Adipose tissue (tissue), 3 donors: ENCODE measurements around the gene LRFN2. TPM values are rescaled to one million over a fixed set of nuclear protein-coding genes. Genes with fewer than 3 reads are reported as not detected.

Source experiments
- H3K27ac ChIP-seq: one replicate; pipeline ENCODE4 v1.5.1; 2013; ENCODE audit warnings: low read depth, low read length
- WGBS, 3 donors: extraction: QIAGEN DNeasy Blood & Tissue Kit; methylation state at CpG; one replicate each; pipeline ENCODE4 v1.1.7; 2013; 5-methylcytosine and 5-hydroxymethylcytosine counted together
- polyA plus RNA-seq, 3 donors: library from polyadenylated mRNA; stranded (reverse); fragments of 200-250 nt; gene quantifications; one replicate each; pipeline ENCODE4 v1.2.3, GENCODE V29; 2013
- donor health status: healthy with polysubstance abuse.
- donor health status: Bipolar disorder and iron deficiency.
- donor health status: healthy.

The LRFN2 gene
- polyA plus RNA-seq, 3 donors: 0.22 TPM; not detected in 2

DNA sequence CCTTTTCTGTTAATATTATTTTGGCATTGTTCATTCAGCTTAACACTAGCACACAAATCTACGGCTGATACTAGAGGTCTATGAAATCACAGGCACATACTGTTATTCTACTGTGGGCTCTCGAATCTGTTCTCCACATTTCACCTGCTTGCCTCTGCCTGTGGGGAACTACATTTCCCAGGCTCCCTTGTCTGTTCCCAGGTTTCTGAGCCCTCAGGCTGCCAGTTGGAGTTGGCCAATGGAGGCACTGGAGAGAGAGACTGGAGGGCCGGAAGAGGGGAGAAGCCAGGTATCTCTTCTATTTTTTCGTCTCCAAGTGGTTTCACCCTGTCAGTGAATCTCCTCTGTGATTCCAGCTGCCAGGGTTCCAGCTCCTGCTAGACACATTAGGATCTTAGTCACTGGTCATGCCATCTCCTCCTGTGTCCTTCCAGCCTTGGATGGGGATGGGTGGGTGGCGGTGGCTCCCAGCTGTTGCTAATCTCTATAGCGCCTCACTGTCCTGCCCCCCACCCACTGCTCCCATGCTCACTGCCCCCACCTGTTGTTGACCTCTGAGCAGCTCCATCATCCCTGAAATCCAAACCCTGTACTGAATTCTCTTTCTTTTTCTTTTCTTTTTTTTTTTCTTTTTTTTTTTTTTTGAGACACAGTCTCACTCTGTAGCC is 188.2 kb downstream of the LRFN2 start:
- 81 to 92% (median 82%) methylated on average over 6 of the region's 6 CpGs for WGBS, 3 donors
- no peak overlapping the region for H3K27ac ChIP-seq

DNA sequence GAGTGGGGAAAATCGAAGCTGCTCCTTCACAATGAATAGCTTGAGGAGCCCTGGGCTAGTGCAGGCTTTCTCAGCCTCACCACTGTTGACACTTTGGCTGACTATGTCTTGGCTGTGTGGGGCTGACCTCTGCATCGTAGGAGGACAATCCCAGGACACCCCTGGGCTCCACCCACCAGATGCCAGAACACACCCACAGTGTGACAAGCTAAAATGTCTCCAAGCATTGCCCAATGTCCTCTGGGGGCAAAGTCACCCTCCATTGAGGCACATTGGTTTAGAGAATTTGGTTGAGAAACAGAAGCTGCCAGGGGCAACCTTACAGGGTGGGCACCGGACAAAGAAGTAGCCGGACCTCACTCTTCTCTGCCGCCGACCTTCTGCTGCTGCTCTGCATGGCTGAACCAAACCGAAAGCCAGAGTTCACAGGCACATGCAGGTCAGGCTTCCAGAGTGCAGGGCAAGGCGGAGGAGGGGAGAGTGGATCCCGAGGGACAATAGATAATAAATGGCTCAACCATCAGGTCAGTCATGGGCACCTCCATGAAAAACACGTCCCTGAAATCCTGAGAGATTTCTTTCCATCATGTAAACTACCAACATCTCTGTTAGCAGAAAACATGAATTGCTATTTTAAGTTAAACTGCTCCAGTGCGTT is 189.0 kb downstream of the LRFN2 start:
- H3K27ac ChIP-seq: no peak overlapping the region
- WGBS, 3 donors: 73 to 84% (median 77%) methylated on average over 11 of the region's 11 CpGs

DNA sequence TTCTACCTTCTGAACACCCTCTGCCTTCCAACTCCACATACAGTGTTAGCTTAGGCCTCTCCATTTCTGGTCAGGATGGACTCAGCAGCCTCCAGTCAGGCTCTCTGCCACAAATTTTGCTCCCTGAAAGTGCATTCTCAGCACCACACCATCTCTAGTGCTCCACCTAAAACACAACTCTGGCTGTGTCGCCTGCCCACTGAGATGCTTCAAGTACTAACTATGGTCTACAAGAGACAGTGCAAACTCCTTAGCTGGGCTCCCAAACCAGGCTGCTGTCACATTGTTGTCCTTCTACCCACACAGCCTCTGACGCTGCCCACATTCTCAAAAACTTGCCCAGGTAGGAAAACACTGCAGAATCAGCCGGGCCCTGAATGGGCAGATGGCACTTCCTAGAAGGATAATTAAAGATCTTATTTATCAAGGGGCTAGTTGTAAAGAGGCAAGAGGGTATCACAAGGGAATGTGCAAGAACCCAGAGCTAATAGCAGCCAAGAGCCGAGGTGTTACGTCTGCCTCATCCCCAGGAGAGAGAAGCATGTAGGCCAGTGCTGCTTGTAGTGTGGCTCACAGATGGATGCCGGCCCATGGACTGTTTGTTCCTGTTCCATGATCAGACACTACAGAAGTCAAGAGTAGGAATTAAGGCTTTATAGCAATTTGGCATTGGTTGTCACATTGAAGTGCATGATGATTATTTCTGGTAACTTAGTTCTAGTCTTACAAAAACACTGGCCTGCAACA is 189.7 kb downstream of the LRFN2 start:
- no peak overlapping the region for H3K27ac ChIP-seq
- 86 to 98% (median 89%) methylated on average over 6 of the region's 6 CpGs for WGBS, 3 donors

DNA sequence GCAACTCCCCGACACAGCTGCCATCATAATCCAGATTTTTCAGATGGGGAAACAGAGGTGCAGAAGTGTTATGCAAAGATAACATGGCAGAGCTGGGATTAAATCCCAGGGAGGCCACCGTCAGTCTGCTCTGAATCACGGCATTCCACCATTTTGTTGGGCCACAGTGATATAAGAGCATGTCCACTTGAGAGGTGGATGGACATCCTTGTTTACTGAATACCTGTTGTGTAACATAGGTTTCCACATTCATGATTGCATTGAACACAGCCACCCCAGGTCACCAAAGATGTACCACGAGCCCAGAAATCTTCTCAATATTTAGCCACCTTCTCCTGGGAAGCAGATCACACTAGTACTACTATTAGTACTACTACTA is 191.5 kb downstream of the LRFN2 start:
- no peak overlapping the region for H3K27ac ChIP-seq
- WGBS, 3 donors: 74 to 93% (median 92%) methylated on average over 4 of the region's 4 CpGs

DNA sequence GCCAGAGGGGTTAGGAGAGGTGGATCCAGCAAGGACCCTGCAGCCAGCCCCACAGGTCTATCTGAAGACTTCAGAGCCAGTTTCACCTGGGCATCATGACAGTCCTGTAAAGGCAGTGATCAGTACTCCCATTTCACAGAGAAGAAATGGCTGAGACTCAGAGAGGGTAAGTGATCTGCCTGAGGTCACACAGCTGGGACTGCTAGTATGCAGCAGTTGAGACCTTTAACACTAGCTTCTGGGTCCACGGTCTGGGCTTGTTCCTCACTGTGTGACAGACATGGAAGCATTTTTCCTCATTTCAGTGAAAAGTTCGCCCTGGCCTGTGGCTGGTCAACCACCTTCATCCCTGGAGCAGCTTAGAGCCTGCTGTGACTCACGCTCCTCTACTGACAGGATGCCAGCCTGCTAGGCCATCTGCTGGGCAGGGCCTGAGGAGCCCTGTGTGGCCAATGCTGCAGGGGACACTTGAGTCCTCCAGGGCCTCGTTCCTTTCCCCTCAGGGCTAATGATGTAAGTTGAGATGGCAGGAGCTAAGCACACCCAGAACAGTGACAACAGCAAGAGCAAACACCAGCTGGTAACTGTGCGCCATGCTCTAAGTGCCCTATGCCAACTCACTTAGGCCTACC is 192.0 kb downstream of the LRFN2 start:
- 65 to 69% (median 69%) methylated on average over 4 to 5 of the region's 5 CpGs for WGBS, 3 donors
- no peak overlapping the region for H3K27ac ChIP-seq

DNA sequence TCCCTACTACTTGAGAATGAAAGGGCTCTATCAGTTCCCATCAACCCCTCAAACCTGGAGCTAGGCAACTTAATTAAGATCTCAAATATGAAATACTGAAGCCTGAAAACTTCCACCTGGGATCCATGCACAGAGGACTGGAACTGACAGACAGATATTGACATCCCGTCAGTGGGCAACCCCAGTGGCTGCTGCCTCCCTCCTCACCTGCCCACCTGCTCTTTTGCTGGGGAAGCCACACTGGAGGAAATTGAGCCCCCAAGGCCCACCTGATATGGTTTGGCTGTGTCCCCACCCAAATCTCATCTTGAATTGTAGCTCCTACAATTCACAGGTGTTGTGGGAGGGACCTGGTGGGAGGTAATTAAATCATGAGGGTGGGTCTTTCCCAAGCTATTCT is 192.8 kb downstream of the LRFN2 start:
- H3K27ac ChIP-seq: no peak overlapping the region
- 79 to 100% (median 93%) methylated on average over 1 of the region's 1 CpG for WGBS, 3 donors

DNA sequence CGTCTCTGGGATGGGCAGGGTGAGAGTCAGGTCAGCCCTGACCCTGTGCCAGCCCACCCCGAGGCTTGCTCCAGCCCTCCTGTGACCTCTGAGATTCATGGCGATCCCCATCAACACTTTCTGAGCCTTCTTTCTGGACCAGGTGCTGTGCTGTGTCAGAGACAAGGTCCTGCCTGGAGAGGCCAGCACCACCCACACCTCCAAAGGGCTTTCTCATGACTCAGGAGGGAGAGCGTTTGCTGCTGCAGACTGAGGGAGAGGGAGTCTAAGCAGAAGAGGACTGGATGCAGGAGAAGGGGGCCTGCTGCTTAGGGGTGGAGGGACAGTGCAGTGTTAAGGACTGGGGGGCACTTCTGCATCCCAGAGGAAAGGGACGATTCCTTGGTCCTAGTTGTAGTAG is 193.5 kb downstream of the LRFN2 start:
- 55 to 64% (median 61%) methylated on average over 5 of the region's 5 CpGs for WGBS, 3 donors
- no peak overlapping the region for H3K27ac ChIP-seq

DNA sequence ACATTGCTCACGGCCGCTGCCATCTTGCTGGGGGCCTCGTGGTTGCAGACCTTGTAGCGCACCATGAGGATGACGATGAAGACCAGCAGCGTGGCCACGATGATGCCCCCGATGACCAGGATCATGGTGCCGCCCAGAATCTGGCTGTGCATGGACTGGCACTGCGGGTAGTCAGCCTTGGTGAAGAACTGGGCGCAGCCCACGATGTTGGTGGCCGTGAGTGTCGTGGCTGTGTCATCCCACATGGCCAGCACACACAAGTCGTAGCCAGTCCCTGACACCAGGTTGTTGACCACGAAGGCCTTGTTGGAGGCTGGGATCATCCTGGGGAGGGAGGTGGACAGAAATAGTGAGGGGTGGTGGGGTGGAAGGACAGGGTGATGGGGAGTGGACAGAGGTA is 194.6 kb downstream of the LRFN2 start:
- H3K27ac ChIP-seq: no peak overlapping the region
- WGBS, 3 donors: 93 to 97% (median 93%) methylated on average over 16 of the region's 16 CpGs

DNA sequence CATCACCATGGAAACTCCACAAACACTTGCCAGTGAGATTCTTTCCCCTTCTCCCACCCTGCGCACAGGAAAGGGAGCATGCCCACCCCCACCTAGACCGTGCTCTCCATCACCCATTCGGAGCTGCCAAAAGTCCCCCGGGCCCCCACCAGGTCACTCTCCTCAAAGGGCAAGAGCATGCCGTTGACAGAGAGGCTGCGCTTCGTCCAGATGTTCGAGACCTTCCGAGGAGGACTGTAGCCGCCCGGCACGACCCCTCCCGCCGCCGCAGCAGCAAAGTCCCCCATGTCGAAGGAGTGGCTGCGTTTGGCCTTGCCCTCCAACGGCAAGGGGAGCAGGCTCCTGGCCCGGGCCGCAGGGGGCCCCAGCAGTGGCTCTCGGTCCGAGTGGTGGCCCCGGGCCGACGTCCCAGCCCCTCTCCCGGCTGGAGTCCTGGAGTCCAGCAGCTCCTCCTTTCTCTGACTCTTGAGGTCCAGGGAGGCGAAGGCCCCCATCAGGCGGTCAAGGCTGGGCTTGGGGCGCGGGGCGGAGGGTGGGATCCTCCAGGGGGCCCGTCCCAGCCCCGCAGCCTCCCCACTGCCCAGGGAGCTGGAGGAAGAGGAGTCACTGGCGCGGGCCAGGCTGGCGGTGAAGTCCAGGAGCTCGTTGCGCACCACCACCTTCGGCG is 195.2 kb downstream of the LRFN2 start:
- H3K27ac ChIP-seq: no peak overlapping the region
- WGBS, 3 donors: 87 to 92% (median 88%) methylated on average over 32 to 40 of the region's 40 CpGs

DNA sequence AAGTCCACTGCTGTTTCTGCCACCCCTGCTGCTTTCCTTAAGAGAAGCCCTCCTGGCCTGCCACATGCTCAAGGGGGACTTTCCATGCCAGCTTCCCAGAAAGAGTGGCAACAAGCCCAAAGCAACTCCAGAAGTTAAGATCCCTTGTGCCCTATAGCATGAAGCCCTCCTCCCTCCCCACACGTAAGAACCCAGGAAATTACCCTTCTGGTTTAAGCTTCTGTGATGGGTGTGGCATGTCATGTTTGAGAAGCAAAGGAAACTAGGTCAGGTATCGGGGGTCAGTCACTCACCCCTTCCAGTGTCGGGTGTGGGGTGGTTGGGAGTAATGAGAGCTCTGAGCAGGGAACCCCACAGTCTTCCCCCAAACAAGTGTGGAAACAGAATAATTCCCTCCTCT is 196.1 kb downstream of the LRFN2 start:
- 74 to 80% (median 78%) methylated on average over 3 of the region's 3 CpGs for WGBS, 3 donors
- H3K27ac ChIP-seq: no peak overlapping the region

DNA sequence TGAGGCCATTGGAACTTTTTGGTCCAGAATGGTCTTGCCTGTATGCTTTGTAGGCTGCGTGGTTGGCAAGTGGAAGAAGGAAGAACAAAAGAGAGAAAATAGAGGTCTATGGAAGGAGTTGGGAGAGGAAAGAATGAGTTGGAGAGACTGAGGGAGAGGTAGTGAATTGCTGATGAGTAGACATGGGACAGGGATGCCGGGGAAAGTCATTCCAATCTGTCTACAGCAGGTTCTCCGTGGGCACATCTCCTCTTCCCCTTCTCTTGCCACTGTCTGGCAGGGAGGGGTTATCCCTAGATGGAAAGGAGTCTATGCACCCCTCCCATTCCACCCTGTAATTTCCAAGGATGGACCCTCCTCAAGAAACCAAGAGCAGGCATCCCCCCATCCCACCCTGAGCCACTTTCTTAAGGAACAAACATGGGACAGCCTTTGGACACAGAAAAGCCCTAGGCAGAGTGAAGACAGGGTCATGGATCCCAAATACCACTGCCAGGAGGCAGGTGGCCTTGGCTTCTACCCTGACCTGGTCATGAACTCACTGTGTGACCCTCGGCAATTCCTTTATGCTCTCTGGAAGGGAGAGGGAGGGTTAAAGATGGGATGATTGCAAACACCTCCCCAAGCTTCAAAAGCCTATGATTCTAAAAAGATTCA is 196.9 kb downstream of the LRFN2 start:
- H3K27ac ChIP-seq: no peak overlapping the region
- 79 to 86% (median 81%) methylated on average over 4 of the region's 4 CpGs for WGBS, 3 donors

DNA sequence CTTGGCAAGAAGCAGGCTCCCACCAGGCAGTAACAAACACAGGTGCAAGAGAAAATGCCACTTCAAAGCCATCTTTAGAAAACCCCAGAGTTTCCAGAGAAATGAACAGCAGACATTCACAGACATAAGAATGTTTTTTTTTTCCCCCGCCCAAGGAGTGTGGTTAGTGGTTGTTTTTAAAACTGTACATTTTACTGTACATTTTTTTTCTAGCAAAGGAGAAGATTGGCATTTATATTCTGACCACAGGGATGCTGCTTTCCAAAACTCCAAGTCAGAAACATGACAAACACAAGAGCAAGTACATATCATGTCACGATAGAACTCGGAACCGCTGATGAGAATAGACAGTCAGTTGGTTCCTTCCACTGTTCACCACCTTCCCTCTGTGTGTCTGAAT is 197.9 kb downstream of the LRFN2 start:
- H3K27ac ChIP-seq: no peak overlapping the region
- 80 to 88% (median 87%) methylated on average over 4 of the region's 4 CpGs for WGBS, 3 donors

DNA sequence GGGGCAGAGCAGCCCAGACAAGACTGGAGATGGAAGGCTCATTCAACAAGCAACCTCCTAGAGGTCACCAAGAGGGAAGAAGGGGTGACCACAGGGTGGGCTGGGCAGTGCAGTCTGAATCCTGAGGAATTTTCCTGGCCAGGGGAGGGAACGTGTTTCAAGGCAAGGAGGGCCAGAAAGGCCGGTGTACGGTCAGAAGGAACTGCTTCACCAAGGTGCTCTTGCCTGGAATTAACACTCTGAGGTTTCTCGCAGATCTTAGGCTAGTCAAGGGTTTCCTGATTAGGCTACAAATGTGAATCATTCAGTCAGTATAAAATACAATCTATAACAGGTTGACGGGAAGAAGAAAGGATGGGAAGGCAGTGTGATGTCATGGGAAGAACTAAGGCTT is 199.3 kb downstream of the LRFN2 start:
- WGBS, 3 donors: 72 to 84% (median 82%) methylated on average over 5 of the region's 5 CpGs
- H3K27ac ChIP-seq: no peak overlapping the region

DNA sequence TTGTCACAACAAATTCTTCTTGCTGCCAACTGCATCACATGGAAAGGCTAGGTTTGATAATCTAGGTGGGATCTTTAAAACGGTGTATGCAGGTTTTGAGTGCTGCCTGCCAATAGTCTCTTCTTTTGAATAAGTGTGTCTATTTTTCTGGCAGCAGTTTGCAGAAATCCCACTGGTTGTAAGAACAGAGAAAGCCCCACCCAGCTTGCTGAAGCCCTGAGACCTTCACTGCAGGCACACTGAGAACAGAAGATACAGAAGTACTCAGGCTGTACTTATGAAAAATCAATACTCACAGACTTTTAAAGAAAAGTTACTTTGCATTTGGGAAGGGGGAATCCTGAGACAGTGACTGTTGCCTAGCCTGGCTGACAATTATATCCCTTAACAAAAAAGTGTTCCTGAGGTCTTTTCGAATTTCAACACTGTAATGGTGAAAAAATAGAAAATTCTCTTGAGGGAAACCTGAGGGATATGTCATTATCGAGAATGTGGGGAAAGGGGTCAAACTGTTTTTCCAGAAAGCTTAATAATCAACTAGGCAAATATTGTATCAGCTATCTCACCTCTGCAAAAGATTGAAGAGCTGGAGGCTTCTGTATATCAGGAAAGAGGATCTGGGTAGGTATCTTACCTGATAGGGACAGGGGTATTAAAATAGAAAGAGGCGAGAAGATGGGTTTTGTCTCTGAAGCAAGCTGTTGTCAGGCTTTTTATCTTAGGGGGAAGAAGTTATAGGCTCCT is 199.9 kb downstream of the LRFN2 start:
- no peak overlapping the region for H3K27ac ChIP-seq
- WGBS, 3 donors: 42 to 73% (median 71%) methylated on average over 4 of the region's 4 CpGs

DNA sequence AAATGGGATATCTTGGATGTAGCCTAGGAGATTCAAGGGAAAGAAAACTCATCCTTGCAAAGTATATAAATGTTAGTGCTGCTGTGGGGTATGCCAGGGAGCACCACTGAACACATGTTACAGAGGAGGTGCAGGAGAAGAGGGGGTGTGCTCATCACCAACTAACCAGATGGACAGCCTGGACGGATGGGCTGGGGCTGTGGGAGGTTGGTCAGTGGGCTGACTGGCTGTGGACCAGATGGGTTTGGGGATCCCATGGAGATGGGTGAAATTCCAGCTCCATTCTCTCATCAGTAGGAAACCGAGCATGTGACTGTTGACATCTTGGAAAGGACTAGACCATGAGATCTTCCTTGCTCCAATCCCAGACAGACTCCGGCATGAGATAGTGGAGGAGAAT is 201.0 kb downstream of the LRFN2 start:
- H3K27ac ChIP-seq: no peak overlapping the region
- WGBS, 3 donors: 59 to 95% (median 88%) methylated on average over 3 of the region's 3 CpGs

DNA sequence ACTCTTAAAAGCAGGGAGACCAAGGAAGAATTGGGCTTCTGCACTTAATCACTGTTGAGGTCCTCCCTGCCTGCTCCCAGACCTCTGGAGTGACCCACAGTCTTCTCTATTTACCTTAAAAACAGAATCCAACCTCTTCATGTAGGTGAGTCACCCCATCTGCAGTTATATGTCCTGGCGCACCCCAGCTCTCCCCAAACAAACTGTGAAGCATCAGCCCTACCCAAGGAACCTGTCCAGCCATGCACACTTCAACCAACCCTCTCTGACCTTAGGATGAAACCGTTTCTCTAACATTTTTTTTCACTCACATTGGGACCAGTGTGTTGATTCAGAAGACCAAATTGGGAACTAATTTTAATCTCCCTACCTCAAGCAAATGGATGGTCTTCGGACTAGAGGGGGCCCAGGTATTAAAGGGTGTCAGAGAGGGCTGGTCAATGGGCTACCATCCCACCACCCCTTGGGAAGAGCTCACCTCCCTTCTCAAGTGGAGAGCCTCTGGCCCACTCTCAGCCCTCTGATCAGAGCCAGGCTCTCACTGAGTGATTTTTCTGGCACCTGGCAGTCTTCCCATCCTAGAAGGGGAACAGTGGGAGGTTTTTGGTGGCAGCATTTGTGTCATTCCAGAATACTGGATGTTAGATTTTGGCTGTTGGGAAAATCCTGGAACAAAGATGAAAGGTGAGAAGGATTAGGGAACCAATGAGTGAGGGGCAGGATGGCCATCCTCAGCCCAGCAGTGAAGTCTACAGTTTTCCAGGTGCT is 203.6 kb downstream of the LRFN2 start:
- no peak overlapping the region for H3K27ac ChIP-seq
- WGBS, 3 donors: 85 to 92% (median 87%) methylated on average over 3 of the region's 3 CpGs

DNA sequence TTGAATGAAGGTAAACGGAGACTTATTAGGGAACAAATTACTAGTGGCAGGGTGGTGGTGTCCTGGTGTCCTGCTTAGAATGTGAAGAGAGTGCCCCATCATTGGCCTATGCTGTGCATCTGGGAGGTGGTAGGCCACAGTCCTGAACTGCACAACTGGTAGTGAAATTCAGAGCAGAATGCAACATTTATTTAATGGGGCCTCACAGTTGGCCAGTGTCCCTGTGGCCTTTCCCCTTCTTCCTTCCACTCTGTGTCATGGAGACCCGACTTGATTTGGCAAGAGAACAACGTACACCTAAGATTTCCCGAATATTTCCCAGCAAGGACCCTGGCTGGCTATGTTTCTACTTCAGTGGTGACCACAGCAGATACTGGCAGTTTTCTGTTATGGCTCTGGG is 206.9 kb downstream of the LRFN2 start:
- 41 to 82% (median 65%) methylated on average over 4 of the region's 4 CpGs for WGBS, 3 donors
- no peak overlapping the region for H3K27ac ChIP-seq
